ENCODE measurements around the gene OTUD7B.

Gene OTUD7B

GRCh38 chr1:150010393-150011115 is at the start of gene OTUD7B:
Gene OTUD7B (minus strand): TSS chr1:150010726. CDS start chr1:149977510, 33,216 bp downstream.
- TF ChIP-seq EGR1 (IDR thresholded peaks at IDR 0.05) (peak; percentile 81), TCF12 (IDR thresholded peaks at IDR 0.05; ENCODE audit: low read depth) (peak; percentile 79), CREB1 (IDR thresholded peaks at IDR 0.05; ENCODE audit: low read depth) (no peak), EP300 (IDR thresholded peaks at IDR 0.05; ENCODE audit: borderline replicate concordance) (peak; percentile 45; the same call in 1 of the 2 replicates), TEAD4 (IDR thresholded peaks at IDR 0.05) (no peak), FOXM1 (IDR thresholded peaks at IDR 0.05; ENCODE audit: borderline replicate concordance, low read depth) (no peak), NFIC (IDR thresholded peaks at IDR 0.05) (peak; percentile 61; the same call in 1 of the 2 replicates), USF1 (IDR thresholded peaks at IDR 0.05) (peak; percentile 31; the same call in 1 of the 2 replicates), ZBTB7A (IDR thresholded peaks at IDR 0.05; ENCODE audit: low read depth) (no peak), TAF1 (IDR thresholded peaks at IDR 0.05; ENCODE audit: low read depth) (peak; percentile 98), YY1 (IDR thresholded peaks at IDR 0.05; ENCODE audit: low read depth) (peak; percentile 56; the same call in 1 of the 2 replicates), RAD21 (IDR thresholded peaks at IDR 0.05; ENCODE audit: low read depth) (no peak; the same call in 1 of the 2 replicates)
- TF ChIP-seq, protein P1, sequence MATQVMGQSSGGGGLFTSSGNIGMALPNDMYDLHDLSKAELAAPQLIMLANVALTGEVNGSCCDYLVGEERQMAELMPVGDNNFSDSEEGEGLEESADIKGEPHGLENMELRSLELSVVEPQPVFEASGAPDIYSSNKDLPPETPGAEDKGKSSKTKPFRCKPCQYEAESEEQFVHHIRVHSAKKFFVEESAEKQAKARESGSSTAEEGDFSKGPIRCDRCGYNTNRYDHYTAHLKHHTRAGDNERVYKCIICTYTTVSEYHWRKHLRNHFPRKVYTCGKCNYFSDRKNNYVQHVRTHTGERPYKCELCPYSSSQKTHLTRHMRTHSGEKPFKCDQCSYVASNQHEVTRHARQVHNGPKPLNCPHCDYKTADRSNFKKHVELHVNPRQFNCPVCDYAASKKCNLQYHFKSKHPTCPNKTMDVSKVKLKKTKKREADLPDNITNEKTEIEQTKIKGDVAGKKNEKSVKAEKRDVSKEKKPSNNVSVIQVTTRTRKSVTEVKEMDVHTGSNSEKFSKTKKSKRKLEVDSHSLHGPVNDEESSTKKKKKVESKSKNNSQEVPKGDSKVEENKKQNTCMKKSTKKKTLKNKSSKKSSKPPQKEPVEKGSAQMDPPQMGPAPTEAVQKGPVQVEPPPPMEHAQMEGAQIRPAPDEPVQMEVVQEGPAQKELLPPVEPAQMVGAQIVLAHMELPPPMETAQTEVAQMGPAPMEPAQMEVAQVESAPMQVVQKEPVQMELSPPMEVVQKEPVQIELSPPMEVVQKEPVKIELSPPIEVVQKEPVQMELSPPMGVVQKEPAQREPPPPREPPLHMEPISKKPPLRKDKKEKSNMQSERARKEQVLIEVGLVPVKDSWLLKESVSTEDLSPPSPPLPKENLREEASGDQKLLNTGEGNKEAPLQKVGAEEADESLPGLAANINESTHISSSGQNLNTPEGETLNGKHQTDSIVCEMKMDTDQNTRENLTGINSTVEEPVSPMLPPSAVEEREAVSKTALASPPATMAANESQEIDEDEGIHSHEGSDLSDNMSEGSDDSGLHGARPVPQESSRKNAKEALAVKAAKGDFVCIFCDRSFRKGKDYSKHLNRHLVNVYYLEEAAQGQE (IDR thresholded peaks at IDR 0.05; ENCODE audit: low read depth): 0 out of 2 replicates have a peak, but pooled peaks have one; percentile 5
- TF ChIP-seq, protein P2, sequence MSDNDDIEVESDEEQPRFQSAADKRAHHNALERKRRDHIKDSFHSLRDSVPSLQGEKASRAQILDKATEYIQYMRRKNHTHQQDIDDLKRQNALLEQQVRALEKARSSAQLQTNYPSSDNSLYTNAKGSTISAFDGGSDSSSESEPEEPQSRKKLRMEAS (IDR thresholded peaks at IDR 0.05): peak; percentile 73

DNA sequence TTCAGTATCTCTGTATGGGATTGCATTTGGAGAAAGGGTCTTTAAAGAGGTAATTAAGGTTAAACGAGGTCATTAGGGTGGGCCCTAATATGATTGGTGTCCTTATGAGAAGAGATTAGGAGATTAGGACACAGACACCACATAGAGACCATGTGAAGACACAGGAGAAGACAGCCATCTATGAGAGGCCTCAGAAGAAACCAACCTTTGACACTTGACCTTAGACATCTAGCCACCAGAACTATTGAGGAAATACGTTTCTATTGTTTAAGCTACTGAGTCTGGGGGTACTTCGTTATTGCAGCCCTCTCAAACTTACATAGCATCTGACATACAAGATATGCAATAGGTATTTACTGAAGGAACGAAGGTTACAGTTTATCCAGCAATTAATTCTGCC is 49.7 kb upstream of the OTUD7B start:
- TF ChIP-seq EGR1 (IDR thresholded peaks at IDR 0.05) (no peak), USF1 (IDR thresholded peaks at IDR 0.05) (no peak), CEBPB (IDR thresholded peaks at IDR 0.05) (no peak), ZBTB7A (IDR thresholded peaks at IDR 0.05; ENCODE audit: low read depth) (no peak), YY1 (IDR thresholded peaks at IDR 0.05; ENCODE audit: low read depth) (no peak), FOXM1 (IDR thresholded peaks at IDR 0.05; ENCODE audit: borderline replicate concordance, low read depth) (no peak), TAF1 (IDR thresholded peaks at IDR 0.05; ENCODE audit: low read depth) (no peak)
- TF ChIP-seq, protein P1 (IDR thresholded peaks at IDR 0.05; ENCODE audit: low read depth): no peak

GRCh38 chr1:150056407-150056806 is 45.9 kb upstream of the OTUD7B start:
- TF ChIP-seq TAF1 (IDR thresholded peaks at IDR 0.05; ENCODE audit: low read depth): no peak
- TF ChIP-seq YY1 (IDR thresholded peaks at IDR 0.05; ENCODE audit: low read depth): no peak
- TF ChIP-seq RAD21 (IDR thresholded peaks at IDR 0.05; ENCODE audit: low read depth): no peak
- TF ChIP-seq CEBPB (IDR thresholded peaks at IDR 0.05): no peak
- no peak for TF ChIP-seq CREB1 (IDR thresholded peaks at IDR 0.05; ENCODE audit: low read depth)
- no peak for TF ChIP-seq EGR1 (IDR thresholded peaks at IDR 0.05)
- TF ChIP-seq, protein P1 (IDR thresholded peaks at IDR 0.05; ENCODE audit: low read depth): no peak
- TF ChIP-seq TEAD4 (IDR thresholded peaks at IDR 0.05): no peak
- no peak for TF ChIP-seq TCF12 (IDR thresholded peaks at IDR 0.05; ENCODE audit: low read depth)
- TF ChIP-seq EP300 (IDR thresholded peaks at IDR 0.05; ENCODE audit: borderline replicate concordance): no peak
- TF ChIP-seq FOXM1 (IDR thresholded peaks at IDR 0.05; ENCODE audit: borderline replicate concordance, low read depth): no peak
- no peak for TF ChIP-seq NFIC (IDR thresholded peaks at IDR 0.05)
- TF ChIP-seq, protein P2 (IDR thresholded peaks at IDR 0.05): no peak
- no peak for TF ChIP-seq USF1 (IDR thresholded peaks at IDR 0.05)
- TF ChIP-seq ZBTB7A (IDR thresholded peaks at IDR 0.05; ENCODE audit: low read depth): no peak

All from Ishikawa (cell line).